ENCODE results near the gene CDC42SE2.

The CDC42SE2 gene

GRCh38 chr5:131316026-131316425 lies 52.2 kb downstream of the CDC42SE2 start:
- H3K27me3 ChIP-seq (ENCODE audit: insufficient read depth, poor library complexity, severe bottlenecking), result no peaks in the 10 kb centered on the region
- H3K4me3 ChIP-seq (replicated peaks; ENCODE audit: insufficient read depth, low read length), result no peak overlapping the region
- TF ChIP-seq POLR2AphosphoS5 (IDR thresholded peaks at IDR 0.05; ENCODE audit: low read depth) (no peak), CTCF (IDR thresholded peaks at IDR 0.05; ENCODE audit: insufficient read depth, low read length) (no peak), REST (IDR thresholded peaks at IDR 0.05; ENCODE audit: insufficient replicate concordance, low read depth) (no peak)
- H3K27ac ChIP-seq (replicated peaks), result no peak overlapping the region
- DNase-seq (ENCODE audit: low read depth in 1 of 2, low spot score in 1 of 2), result no peak

- H3K27me3 ChIP-seq (ENCODE audit: insufficient read depth, poor library complexity, severe bottlenecking), result no peaks in the 10 kb centered on the region
- H3K27ac ChIP-seq (replicated peaks), result no peak overlapping the region
- DNase-seq (ENCODE audit: low read depth in 1 of 2, low spot score in 1 of 2), result no peak
- TF ChIP-seq GABPA (IDR thresholded peaks at IDR 0.05; ENCODE audit: low read depth) (no peak), REST (IDR thresholded peaks at IDR 0.05; ENCODE audit: insufficient replicate concordance, low read depth) (no peak), POLR2AphosphoS5 (IDR thresholded peaks at IDR 0.05; ENCODE audit: low read depth) (no peak), SPI1 (IDR thresholded peaks at IDR 0.05; ENCODE audit: borderline replicate concordance, low read depth) (no peak), CTCF (IDR thresholded peaks at IDR 0.05; ENCODE audit: insufficient read depth, low read length) (no peak)
- H3K4me3 ChIP-seq (replicated peaks; ENCODE audit: insufficient read depth, low read length), result no peak overlapping the region
Observed at GRCh38 chr5:131316822-131317221, 53.0 kb downstream of the CDC42SE2 start.

GRCh38 chr5:131318455-131318854 lies 54.6 kb downstream of the CDC42SE2 start:
- H3K27me3 ChIP-seq (ENCODE audit: insufficient read depth, poor library complexity, severe bottlenecking), result no peaks in the 10 kb centered on the region
- no peak for DNase-seq (ENCODE audit: low read depth in 1 of 2, low spot score in 1 of 2)
- no peak overlapping the region for H3K27ac ChIP-seq (replicated peaks)
- TF ChIP-seq REST (IDR thresholded peaks at IDR 0.05; ENCODE audit: insufficient replicate concordance, low read depth), result no peak
- no peak for TF ChIP-seq GABPA (IDR thresholded peaks at IDR 0.05; ENCODE audit: low read depth)
- TF ChIP-seq POLR2AphosphoS5 (IDR thresholded peaks at IDR 0.05; ENCODE audit: low read depth), result no peak
- TF ChIP-seq CTCF (IDR thresholded peaks at IDR 0.05; ENCODE audit: insufficient read depth, low read length), result no peak
- no peak for TF ChIP-seq SPI1 (IDR thresholded peaks at IDR 0.05; ENCODE audit: borderline replicate concordance, low read depth)
- H3K4me3 ChIP-seq (replicated peaks; ENCODE audit: insufficient read depth, low read length), result no peak overlapping the region
